HepG2 (cell line): ENCODE measurements around the gene USP8.
"Not testable (repeated sequence)": the region's sequence is repeated elsewhere in the genome, so short reads cannot be mapped to it uniquely, and the experiment has no call there.

Source experiments
- NFYC ChIP-seq: IDR thresholded peaks from 2 replicates; pipeline ENCODE4 v1.6.1; 2016; ENCODE audit warnings: missing genetic modification reagents, missing compliant biosample characterization
- NKX3-1 ChIP-seq: sonication (generic); formaldehyde crosslinking; IDR thresholded peaks from 2 replicates; pipeline ENCODE4 v1.5.0; 2020; ENCODE audit warnings: missing genetic modification reagents
- POLR2A ChIP-seq, 2 experiments: IDR thresholded peaks; 2 replicates each; pipeline ENCODE4 v1.6.1; 2011; ENCODE audit warnings: low read depth in 2 of 2, low read length in 2 of 2, mild to moderate bottlenecking in 1 of 2, moderate library complexity in 1 of 2; ENCODE audit not compliant: insufficient read depth in 1 of 2
- POLR2AphosphoS5 ChIP-seq: IDR thresholded peaks from 2 replicates; pipeline ENCODE4 v1.6.1; 2012; ENCODE audit warnings: low read depth, low read length
- RFX3 ChIP-seq: IDR thresholded peaks from 2 replicates; pipeline ENCODE4 v1.6.1; 2016; ENCODE audit warnings: missing biosample characterization, missing genetic modification reagents
- SMC3 ChIP-seq: IDR thresholded peaks from 2 replicates; pipeline ENCODE4 v1.6.1; 2011; ENCODE audit warnings: low read length, improper control_type of control experiment
- YY1 ChIP-seq: IDR thresholded peaks from 2 replicates; pipeline ENCODE4 v1.6.1; 2011; ENCODE audit warnings: low read length, low read depth, moderate library complexity, mild to moderate bottlenecking; ENCODE audit not compliant: insufficient read depth, insufficient replicate concordance
- ZBTB21 ChIP-seq: sonication (generic); formaldehyde crosslinking; IDR thresholded peaks from 2 replicates; pipeline ENCODE4 v1.4.0; 2020; ENCODE audit warnings: missing genetic modification reagents
- ZNF644 ChIP-seq: IDR thresholded peaks from 2 replicates; pipeline ENCODE4 v1.6.1; 2016; ENCODE audit warnings: low read depth
- TF ChIP-seq, protein P1 (sequence below): sonication (generic); formaldehyde crosslinking; IDR thresholded peaks from 2 replicates; pipeline ENCODE4 v1.5.0; 2020; ENCODE audit warnings: mild to moderate bottlenecking, missing genetic modification reagents, moderate library complexity
- TF ChIP-seq, protein P2 (sequence below): sonication (generic); formaldehyde crosslinking; IDR thresholded peaks from 2 replicates; pipeline ENCODE4 v1.5.1; 2020; ENCODE audit warnings: missing genetic modification reagents, mild to moderate bottlenecking, borderline replicate concordance

DNA sequence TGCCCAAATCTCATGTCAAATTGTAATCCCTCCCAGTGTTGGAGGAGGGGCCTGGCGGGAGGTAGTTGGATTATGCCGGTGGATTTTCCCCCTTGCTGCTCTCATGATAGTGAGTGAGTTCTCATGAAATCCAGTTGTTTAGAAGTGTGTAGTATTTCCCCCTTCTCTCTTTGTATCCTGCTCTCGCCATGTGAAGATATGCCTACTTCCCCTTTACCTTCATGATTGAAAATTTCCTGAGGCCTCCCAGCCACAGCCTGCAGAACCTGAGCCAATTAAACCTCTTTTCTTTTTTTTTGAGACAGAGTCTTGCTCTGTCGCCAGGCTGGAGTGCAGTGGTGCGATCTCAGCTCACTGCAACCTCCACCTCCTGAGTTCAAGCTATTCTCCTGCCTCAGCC is 41.8 kb upstream of the USP8 start:
- not testable (repeated sequence) for TF ChIP-seq NFYC (CRISPR knock-in tag); RFX3 (CRISPR knock-in tag); SMC3; POLR2AphosphoS5; ZBTB21 (CRISPR knock-in tag); NKX3-1 (CRISPR knock-in tag); POLR2A (IDR thresholded peaks at IDR 0.05; ENCODE audit: insufficient read depth in 1 of 2, low read depth in 2 of 2, low read length in 2 of 2); YY1; ZNF644
- TF ChIP-seq, protein P1, sequence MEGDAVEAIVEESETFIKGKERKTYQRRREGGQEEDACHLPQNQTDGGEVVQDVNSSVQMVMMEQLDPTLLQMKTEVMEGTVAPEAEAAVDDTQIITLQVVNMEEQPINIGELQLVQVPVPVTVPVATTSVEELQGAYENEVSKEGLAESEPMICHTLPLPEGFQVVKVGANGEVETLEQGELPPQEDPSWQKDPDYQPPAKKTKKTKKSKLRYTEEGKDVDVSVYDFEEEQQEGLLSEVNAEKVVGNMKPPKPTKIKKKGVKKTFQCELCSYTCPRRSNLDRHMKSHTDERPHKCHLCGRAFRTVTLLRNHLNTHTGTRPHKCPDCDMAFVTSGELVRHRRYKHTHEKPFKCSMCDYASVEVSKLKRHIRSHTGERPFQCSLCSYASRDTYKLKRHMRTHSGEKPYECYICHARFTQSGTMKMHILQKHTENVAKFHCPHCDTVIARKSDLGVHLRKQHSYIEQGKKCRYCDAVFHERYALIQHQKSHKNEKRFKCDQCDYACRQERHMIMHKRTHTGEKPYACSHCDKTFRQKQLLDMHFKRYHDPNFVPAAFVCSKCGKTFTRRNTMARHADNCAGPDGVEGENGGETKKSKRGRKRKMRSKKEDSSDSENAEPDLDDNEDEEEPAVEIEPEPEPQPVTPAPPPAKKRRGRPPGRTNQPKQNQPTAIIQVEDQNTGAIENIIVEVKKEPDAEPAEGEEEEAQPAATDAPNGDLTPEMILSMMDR (CRISPR knock-in tag), result not testable (repeated sequence)
- TF ChIP-seq, protein P2, sequence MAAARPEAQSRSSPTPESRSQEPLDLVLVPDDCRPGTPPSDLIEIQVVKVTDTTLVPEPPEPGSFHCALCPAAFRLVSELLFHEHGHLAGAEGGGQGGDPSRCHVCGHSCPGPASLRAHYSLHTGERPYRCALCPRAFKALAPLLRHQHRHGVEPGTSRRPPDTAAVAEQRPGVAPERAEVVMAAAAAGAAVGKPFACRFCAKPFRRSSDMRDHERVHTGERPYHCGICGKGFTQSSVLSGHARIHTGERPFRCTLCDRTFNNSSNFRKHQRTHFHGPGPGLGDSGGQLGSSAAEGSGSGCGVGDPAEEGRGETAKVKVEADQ (CRISPR knock-in tag), result not testable (repeated sequence)
